ENCODE data around the gene CHN1. TPM values are rescaled to one million over a fixed set of nuclear protein-coding genes. Genes with fewer than 3 reads are reported as not detected.

Gene CHN1
- total and polyA plus RNA-seq, 2 of the 8 experiments (the other 6 are each of a cell fraction or from before 2014, with no cell fraction given): 54.0 to 65.7 TPM

- TF ChIP-seq PHF8 (conservative IDR thresholded peaks at IDR 0.05; ENCODE audit: low read depth, low read length): no peak
- no peak for TF ChIP-seq USF2 (IDR thresholded peaks at IDR 0.05; ENCODE audit: low read length)
- TF ChIP-seq BRCA1 (IDR thresholded peaks at IDR 0.05; ENCODE audit: low read depth, low read length): no peak
- TF ChIP-seq KDM4A (IDR thresholded peaks at IDR 0.05; ENCODE audit: low read depth, low read length, severe bottlenecking): no peak
- TF ChIP-seq MAX (IDR thresholded peaks at IDR 0.05): no peak
These were observed 183.6 kb downstream of the CHN1 start (continued) for GRCh38 chr2:174821628-174822027.

Measured in H1 (cell line).